Testis (tissue), 2 donors: ENCODE data around the gene VPS33A.
"Not testable (repeated sequence)": the region's sequence is repeated elsewhere in the genome, so short reads cannot be mapped to it uniquely, and the experiment has no call there.

Source experiments
- POLR2A ChIP-seq: fragments of 450-650 bp; IDR thresholded peaks from one replicate; pipeline ENCODE4 v1.6.1; 2017; ENCODE audit warnings: antibody characterized with exemption, mild to moderate bottlenecking, moderate library complexity
- TF ChIP-seq, protein P1 (sequence below), 3 experiments: fragments of 450-650 bp in 2 of 3; fragments of 200-600 bp in 1 of 3; sonication (generic) in 1 of 3; IDR thresholded peaks; one replicate each; pipeline ENCODE4 v1.5.1; 2016 to 2019; ENCODE audit warnings: antibody characterized with exemption in 3 of 3, mild to moderate bottlenecking in 2 of 3, moderate library complexity in 1 of 3

DNA sequence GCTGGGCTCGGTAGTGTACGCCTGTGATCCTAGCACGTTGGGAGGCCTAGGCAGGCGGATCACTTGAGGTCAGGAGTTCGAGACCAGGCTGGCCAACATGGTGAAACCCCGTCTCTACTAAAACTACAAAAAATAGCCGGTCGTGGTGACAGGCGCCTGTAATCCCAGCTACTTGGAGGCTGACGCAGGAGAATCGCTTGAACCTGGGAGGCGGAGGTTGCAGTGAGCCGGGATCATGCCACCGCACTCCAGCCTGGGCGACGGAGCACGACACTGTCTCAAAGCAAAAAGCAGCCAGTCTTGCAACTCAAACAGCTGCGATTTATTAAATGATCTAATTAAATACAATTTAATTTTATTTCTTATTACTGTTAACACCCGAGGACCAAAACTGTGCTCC is 63.5 kb downstream of the VPS33A start:
- TF ChIP-seq, protein P1, sequence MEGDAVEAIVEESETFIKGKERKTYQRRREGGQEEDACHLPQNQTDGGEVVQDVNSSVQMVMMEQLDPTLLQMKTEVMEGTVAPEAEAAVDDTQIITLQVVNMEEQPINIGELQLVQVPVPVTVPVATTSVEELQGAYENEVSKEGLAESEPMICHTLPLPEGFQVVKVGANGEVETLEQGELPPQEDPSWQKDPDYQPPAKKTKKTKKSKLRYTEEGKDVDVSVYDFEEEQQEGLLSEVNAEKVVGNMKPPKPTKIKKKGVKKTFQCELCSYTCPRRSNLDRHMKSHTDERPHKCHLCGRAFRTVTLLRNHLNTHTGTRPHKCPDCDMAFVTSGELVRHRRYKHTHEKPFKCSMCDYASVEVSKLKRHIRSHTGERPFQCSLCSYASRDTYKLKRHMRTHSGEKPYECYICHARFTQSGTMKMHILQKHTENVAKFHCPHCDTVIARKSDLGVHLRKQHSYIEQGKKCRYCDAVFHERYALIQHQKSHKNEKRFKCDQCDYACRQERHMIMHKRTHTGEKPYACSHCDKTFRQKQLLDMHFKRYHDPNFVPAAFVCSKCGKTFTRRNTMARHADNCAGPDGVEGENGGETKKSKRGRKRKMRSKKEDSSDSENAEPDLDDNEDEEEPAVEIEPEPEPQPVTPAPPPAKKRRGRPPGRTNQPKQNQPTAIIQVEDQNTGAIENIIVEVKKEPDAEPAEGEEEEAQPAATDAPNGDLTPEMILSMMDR (IDR thresholded peaks at IDR 0.05) = not testable (repeated sequence)
- TF ChIP-seq POLR2A = not testable (repeated sequence)
